ENCODE results near the gene VAMP1.

DNA sequence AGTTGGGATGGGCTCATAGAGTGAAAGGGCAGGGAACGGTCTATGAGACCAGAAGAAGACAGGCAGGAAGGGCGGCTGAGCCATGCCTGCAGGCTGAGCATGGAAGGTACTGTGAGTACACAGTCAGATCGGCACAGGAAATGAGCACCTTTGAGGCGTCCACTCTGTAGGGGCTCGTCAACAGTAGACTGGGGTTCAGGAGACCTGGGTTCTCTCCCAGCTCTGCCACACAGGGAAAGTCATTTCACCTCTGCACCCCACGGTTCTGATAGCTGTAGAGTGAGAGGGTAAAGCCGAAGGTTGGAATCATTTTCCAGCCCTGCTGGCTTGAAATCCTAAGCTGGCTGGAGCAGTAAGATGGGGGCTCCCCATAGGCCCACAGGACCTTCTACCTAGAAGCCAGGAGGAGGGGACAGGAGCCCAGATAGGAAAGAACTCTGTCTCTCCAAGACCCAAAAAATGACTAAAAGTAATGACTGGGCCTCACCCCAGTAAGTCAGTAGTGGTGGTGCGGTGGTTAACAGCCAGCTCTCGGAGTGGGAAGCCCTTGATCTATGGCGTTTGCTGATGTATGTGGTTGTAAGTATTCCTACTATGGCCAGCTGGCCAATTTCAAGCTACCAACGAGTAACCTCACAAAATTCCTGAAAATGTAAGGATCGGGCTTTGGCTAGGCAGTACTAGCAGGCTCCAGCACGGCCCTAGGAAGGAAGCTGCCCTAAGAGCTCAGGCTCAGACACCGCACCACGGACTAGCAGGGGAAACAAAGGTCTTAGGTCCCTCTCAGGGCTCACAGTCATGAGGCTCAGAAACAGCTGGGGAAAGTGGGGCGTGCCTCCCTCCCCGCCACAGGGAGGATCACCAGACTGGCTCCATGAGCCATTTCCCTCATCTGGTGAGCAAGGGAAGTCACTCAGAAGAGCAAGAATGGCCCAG, 36.0 kb downstream of the VAMP1 start:
- TF ChIP-seq, protein P1, sequence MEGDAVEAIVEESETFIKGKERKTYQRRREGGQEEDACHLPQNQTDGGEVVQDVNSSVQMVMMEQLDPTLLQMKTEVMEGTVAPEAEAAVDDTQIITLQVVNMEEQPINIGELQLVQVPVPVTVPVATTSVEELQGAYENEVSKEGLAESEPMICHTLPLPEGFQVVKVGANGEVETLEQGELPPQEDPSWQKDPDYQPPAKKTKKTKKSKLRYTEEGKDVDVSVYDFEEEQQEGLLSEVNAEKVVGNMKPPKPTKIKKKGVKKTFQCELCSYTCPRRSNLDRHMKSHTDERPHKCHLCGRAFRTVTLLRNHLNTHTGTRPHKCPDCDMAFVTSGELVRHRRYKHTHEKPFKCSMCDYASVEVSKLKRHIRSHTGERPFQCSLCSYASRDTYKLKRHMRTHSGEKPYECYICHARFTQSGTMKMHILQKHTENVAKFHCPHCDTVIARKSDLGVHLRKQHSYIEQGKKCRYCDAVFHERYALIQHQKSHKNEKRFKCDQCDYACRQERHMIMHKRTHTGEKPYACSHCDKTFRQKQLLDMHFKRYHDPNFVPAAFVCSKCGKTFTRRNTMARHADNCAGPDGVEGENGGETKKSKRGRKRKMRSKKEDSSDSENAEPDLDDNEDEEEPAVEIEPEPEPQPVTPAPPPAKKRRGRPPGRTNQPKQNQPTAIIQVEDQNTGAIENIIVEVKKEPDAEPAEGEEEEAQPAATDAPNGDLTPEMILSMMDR (conservative IDR thresholded peaks at IDR 0.05) = no peak
- TF ChIP-seq EZH2 (IDR thresholded peaks at IDR 0.05; ENCODE audit: low read depth) = no peak
